Neutrophil (primary cell): ENCODE results near the gene CRABP1.

Experiments used
- H3K27ac ChIP-seq: fragments of 200-600 bp; sonication (generic); 2 replicates; pipeline ENCODE4 v1.5.1; 2016; ENCODE audit warnings: mild to moderate bottlenecking, moderate library complexity
- H3K27me3 ChIP-seq: fragments of 200-600 bp; sonication (generic); 2 replicates; pipeline ENCODE4 v1.6.0; 2016; ENCODE audit warnings: mild to moderate bottlenecking
- H3K36me3 ChIP-seq: fragments of 200-600 bp; sonication (generic); 2 replicates; pipeline ENCODE4 v1.5.1; 2017
- H3K4me1 ChIP-seq, 2 experiments: fragments of 200-600 bp in 1 of 2; sonication (generic) in 1 of 2; 1 replicate in 1 of 2; 2 replicates in 1 of 2; pipeline versions ENCODE4 v1.5.1 to v1.6.1; 2013 to 2016; ENCODE audit warnings: low read depth in 1 of 2, low read length in 1 of 2, mild to moderate bottlenecking in 1 of 2, moderate library complexity in 1 of 2; ENCODE audit not compliant: control insufficient read depth in 1 of 2, insufficient read depth in 1 of 2
- H3K4me3 ChIP-seq, 2 experiments: fragments of 200-600 bp in 1 of 2; sonication (generic) in 1 of 2; 1 replicate in 1 of 2; 2 replicates in 1 of 2; pipeline ENCODE4 v1.5.1; 2013 to 2016; ENCODE audit warnings: low read depth in 1 of 2, low read length in 1 of 2, mild to moderate bottlenecking in 1 of 2, moderate library complexity in 1 of 2
- H3K9me3 ChIP-seq: fragments of 200-600 bp; sonication (generic); 2 replicates; pipeline ENCODE4 v1.5.1; 2016
- CTCF ChIP-seq: fragments of 200-600 bp; sonication (generic); IDR thresholded peaks from 2 replicates; pipeline ENCODE4 v1.5.1; 2016; ENCODE audit warnings: antibody characterized with exemption

CRABP1 gene

GRCh38 chr15:78322724-78323521, 17.2 kb upstream of the CRABP1 start:
- Histone ChIP-seq H3K27ac (no peak overlapping the region), H3K36me3 (no peaks in the 10 kb centered on the region), H3K9me3 (no peaks in the 10 kb centered on the region), H3K4me3 (no peak overlapping the region), H3K27me3 (no peaks in the 10 kb centered on the region), H3K4me1 (no peaks in the 10 kb centered on the region)
- no peak for TF ChIP-seq CTCF

- H3K9me3 ChIP-seq, result no peaks in the 10 kb centered on the region
- no peak for TF ChIP-seq CTCF
- no peaks in the 10 kb centered on the region for H3K27me3 ChIP-seq
- H3K4me3 ChIP-seq, result no peak overlapping the region
- no peak overlapping the region for H3K27ac ChIP-seq
- no peaks in the 10 kb centered on the region for H3K36me3 ChIP-seq
- H3K4me1 ChIP-seq, result no peaks in the 10 kb centered on the region
These were observed 16.5 kb upstream of the CRABP1 start for GRCh38 chr15:78323693-78324092.

- Histone ChIP-seq H3K27ac (no peak overlapping the region), H3K4me3 (no peak overlapping the region), H3K4me1 (no peaks in the 10 kb centered on the region), H3K9me3 (no peaks in the 10 kb centered on the region), H3K36me3 (no peaks in the 10 kb centered on the region), H3K27me3 (no peaks in the 10 kb centered on the region)
- TF ChIP-seq CTCF, result no peak
These were observed 16.0 kb upstream of the CRABP1 start for GRCh38 chr15:78324144-78324543.

- Histone ChIP-seq H3K4me3 (no peak overlapping the region), H3K27me3 (no peaks in the 10 kb centered on the region), H3K9me3 (no peaks in the 10 kb centered on the region), H3K4me1 (no peaks in the 10 kb centered on the region), H3K36me3 (no peaks in the 10 kb centered on the region), H3K27ac (no peak overlapping the region)
- TF ChIP-seq CTCF, result no peak
These were observed 14.9 kb upstream of the CRABP1 start for GRCh38 chr15:78325092-78325843.

GRCh38 chr15:78327466-78327865, 12.7 kb upstream of the CRABP1 start:
- Histone ChIP-seq H3K9me3 (no peaks in the 10 kb centered on the region), H3K36me3 (no peaks in the 10 kb centered on the region), H3K27me3 (no peaks in the 10 kb centered on the region), H3K27ac (no peak overlapping the region), H3K4me3 (no peak overlapping the region), H3K4me1 (no peaks in the 10 kb centered on the region)
- no peak for TF ChIP-seq CTCF
